HepG2 (cell line): Measurements from ENCODE around the gene PET117. TPM values are rescaled to one million over a fixed set of nuclear protein-coding genes. Genes with fewer than 3 reads are reported as not detected.
A peak's percentile ranks its signal among the peaks of the same experiment; 100 is the strongest.

Source experiments
- BRD4 ChIP-seq: sonication (generic); formaldehyde crosslinking; IDR thresholded peaks from 2 replicates; pipeline ENCODE4 v1.4.0; 2020; ENCODE audit warnings: missing genetic modification reagents
- CENPBD1 ChIP-seq: sonication (generic); formaldehyde crosslinking; IDR thresholded peaks from 2 replicates; pipeline ENCODE4 v1.8.0; 2022; ENCODE audit warnings: missing genetic modification reagents, low read depth, mild to moderate bottlenecking, borderline replicate concordance
- NFKBIZ ChIP-seq: IDR thresholded peaks from 2 replicates; pipeline ENCODE4 v1.6.1; 2018; ENCODE audit warnings: missing genetic modification reagents, missing compliant biosample characterization
- NR3C1 ChIP-seq: sonication (generic); formaldehyde crosslinking; IDR thresholded peaks from 2 replicates; pipeline ENCODE4 v1.4.0; 2020; ENCODE audit warnings: missing genetic modification reagents
- PITX1 ChIP-seq: sonication (generic); formaldehyde crosslinking; IDR thresholded peaks from 2 replicates; pipeline ENCODE4 v1.5.1; 2020; ENCODE audit warnings: mild to moderate bottlenecking, missing genetic modification reagents
- TCF12 ChIP-seq, 2 experiments: fragments of 450-650 bp in 1 of 2; sonication (generic) in 1 of 2; formaldehyde crosslinking in 1 of 2; IDR thresholded peaks; 2 replicates each; pipeline versions ENCODE4 v1.6.1 to v1.8.0; 2017 to 2022; ENCODE audit warnings: antibody characterized with exemption in 1 of 2, mild to moderate bottlenecking in 1 of 2, missing genetic modification reagents in 1 of 2, moderate library complexity in 1 of 2
- THAP9 ChIP-seq: sonication (generic); formaldehyde crosslinking; IDR thresholded peaks from 2 replicates; pipeline ENCODE4; 2020; ENCODE audit warnings: missing genetic modification reagents, mild to moderate bottlenecking, borderline replicate concordance
- ZNF20 ChIP-seq: sonication (generic); formaldehyde crosslinking; IDR thresholded peaks from 2 replicates; pipeline ENCODE4 v1.4.0; 2020; ENCODE audit warnings: mild to moderate bottlenecking, moderate library complexity, missing genetic modification reagents
- ZNF549 ChIP-seq: sonication (generic); formaldehyde crosslinking; IDR thresholded peaks from 2 replicates; pipeline ENCODE4 v1.5.0; 2020; ENCODE audit warnings: missing genetic modification reagents
- ZNF580 ChIP-seq: IDR thresholded peaks from 2 replicates; pipeline ENCODE4 v1.6.1; 2016; ENCODE audit warnings: low read depth, borderline replicate concordance
- polyA plus RNA-seq, 8 experiments: library from polyadenylated mRNA; depleted of rRNA in 3 of 8; stranded (reverse) in 7 of 8; unstranded in 1 of 8; fragments of >200 nt; fragmentation: Illumina TruSeq in 4 of 8; extraction: Trizol in 4 of 8; gene quantifications; 2 replicates each; pipeline versions ENCODE4 v1.2.1 to v1.2.3, GENCODE V29; 2011 to 2016; ENCODE audit warnings: low read depth in 4 of 8, missing spikeins in 1 of 8, mixed read lengths in 1 of 8; ENCODE audit not compliant: insufficient read depth in 1 of 8
- total RNA-seq, 5 experiments: library from RNA; depleted of rRNA; stranded (reverse); fragments of >200 nt; fragmentation: Illumina TruSeq; extraction: Trizol; gene quantifications; 2 replicates each; pipeline ENCODE4 v1.2.3, GENCODE V29; 2016; ENCODE audit warnings: low read depth in 1 of 5

The PET117 gene
- total and polyA plus RNA-seq, 2 of the 13 experiments (the other 11 are each of a cell fraction or from before 2014, with no cell fraction given): 22.2 to 48.2 TPM

GRCh38 chr20:18138266-18138582 is 561 bp downstream of the PET117 start (continued):
- TF ChIP-seq NFKBIZ: no peak
- TF ChIP-seq NR3C1 (CRISPR knock-in tag): 0 out of 2 replicates have a peak, but pooled peaks have one; percentile 51
- no peak for TF ChIP-seq PITX1 (CRISPR knock-in tag)
- TF ChIP-seq THAP9 (CRISPR knock-in tag): no peak
- no peak for TF ChIP-seq ZNF580 (CRISPR knock-in tag)
- TF ChIP-seq ZNF549 (CRISPR knock-in tag): peak; percentile 23; the same call in 1 of the 2 replicates
- TF ChIP-seq CENPBD1 (CRISPR knock-in tag): no peak
- TF ChIP-seq TCF12 (IDR thresholded peaks at IDR 0.05): no peak
- 0 out of 2 replicates have a peak, but pooled peaks have one; percentile 93 for TF ChIP-seq TCF12 (CRISPR knock-in tag; IDR thresholded peaks at IDR 0.05)
- TF ChIP-seq BRD4 (CRISPR knock-in tag): no peak
- 0 out of 2 replicates have a peak, but pooled peaks have one; percentile 18 for TF ChIP-seq ZNF20 (CRISPR knock-in tag)
- TF ChIP-seq, all 625 proteins: peak for 22
